Stimulated activated CD4-positive, alpha-beta T cell treated with anti-CD3 and anti-CD28 coated beads, Interleukin-2, amount 100 ng/mL, for 48 hours (primary cell): Measurements from ENCODE around the gene THSD7A.

ENCODE experiments used
- DNase-seq, 2 donors: peaks; one replicate each; pipeline ENCODE4 v3.0.0-alpha.2; 2020

Gene THSD7A, protein sequence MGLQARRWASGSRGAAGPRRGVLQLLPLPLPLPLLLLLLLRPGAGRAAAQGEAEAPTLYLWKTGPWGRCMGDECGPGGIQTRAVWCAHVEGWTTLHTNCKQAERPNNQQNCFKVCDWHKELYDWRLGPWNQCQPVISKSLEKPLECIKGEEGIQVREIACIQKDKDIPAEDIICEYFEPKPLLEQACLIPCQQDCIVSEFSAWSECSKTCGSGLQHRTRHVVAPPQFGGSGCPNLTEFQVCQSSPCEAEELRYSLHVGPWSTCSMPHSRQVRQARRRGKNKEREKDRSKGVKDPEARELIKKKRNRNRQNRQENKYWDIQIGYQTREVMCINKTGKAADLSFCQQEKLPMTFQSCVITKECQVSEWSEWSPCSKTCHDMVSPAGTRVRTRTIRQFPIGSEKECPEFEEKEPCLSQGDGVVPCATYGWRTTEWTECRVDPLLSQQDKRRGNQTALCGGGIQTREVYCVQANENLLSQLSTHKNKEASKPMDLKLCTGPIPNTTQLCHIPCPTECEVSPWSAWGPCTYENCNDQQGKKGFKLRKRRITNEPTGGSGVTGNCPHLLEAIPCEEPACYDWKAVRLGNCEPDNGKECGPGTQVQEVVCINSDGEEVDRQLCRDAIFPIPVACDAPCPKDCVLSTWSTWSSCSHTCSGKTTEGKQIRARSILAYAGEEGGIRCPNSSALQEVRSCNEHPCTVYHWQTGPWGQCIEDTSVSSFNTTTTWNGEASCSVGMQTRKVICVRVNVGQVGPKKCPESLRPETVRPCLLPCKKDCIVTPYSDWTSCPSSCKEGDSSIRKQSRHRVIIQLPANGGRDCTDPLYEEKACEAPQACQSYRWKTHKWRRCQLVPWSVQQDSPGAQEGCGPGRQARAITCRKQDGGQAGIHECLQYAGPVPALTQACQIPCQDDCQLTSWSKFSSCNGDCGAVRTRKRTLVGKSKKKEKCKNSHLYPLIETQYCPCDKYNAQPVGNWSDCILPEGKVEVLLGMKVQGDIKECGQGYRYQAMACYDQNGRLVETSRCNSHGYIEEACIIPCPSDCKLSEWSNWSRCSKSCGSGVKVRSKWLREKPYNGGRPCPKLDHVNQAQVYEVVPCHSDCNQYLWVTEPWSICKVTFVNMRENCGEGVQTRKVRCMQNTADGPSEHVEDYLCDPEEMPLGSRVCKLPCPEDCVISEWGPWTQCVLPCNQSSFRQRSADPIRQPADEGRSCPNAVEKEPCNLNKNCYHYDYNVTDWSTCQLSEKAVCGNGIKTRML (N-terminal part only)

DNA sequence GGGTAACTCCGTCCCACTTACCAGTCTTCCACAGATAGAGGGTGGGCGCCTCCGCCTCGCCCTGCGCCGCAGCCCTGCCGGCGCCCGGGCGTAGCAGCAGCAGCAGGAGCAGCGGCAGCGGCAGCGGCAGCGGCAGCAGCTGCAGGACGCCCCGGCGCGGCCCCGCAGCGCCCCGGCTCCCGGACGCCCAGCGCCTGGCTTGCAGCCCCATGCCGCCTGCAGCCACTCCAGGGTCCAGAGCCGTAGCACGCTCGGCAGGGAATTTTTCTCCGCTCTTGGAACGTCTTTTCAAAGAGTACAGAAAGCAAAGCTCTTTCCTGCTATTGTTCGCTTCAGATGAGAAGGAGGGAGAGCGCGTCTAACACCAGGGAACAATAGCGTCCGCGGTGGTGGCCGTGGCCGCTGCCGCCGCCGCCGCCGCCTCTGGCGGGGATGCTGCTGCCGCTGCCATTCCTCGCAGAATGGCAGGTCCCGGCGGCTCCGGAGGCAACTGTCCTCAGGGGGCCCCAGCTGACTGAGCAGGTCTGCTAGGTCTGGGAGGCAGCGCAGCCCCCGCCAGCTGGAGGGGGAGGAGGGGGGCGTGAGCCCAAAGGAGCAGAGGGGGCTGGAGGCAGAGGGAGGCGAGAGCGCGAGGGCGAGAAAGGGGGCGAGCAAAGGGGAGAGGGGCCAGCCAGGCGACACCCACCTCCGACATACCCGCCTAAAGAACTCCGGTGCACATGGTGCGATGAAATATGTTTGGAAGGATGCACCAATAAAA, at the start of gene THSD7A:
TSS of gene THSD7A (minus strand) at position 463 of the 760 bp plus-strand sequence. CDS start at position 211, 252 bp downstream.
- peak in 1 of 2 donors; percentile 2 for DNase-seq

DNA sequence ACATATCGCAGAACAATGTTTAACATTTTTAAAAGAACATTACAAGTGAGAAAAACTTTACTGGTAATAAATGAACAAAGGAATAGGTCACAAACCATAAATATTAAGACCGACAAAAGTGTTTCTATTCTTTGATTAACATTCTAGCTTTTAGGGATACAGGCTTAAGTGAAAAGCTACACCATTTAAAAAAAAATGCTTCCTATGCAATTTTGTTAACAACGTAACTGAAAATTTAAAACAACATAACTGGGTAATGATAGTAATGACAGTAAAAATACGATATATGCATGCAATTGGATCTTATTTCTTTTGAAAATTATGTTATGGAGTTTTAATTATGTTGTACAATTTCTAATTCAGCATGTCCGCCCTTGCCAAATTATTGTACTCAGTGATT, 49.7 kb upstream of the THSD7A start:
- DNase-seq = no peak

DNA sequence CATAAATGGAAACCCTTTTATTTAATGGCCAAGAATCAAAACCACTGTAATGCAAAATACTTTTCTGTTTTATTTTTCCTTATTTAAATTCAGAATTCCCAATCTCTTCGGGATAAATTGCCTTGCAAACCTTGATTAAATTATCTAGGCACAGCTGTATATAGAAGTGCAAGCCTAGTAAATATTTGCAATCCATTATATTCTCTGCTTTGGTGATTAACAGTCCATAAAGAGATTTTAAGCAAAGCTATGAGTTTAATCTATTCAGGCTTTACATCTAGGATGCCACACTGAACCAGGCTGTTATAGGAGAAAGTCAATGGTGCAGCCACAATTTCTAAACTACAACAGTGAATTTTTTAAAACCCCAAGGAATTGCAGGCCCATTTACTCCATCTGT, 43.6 kb upstream of the THSD7A start:
- DNase-seq = no peak

DNA sequence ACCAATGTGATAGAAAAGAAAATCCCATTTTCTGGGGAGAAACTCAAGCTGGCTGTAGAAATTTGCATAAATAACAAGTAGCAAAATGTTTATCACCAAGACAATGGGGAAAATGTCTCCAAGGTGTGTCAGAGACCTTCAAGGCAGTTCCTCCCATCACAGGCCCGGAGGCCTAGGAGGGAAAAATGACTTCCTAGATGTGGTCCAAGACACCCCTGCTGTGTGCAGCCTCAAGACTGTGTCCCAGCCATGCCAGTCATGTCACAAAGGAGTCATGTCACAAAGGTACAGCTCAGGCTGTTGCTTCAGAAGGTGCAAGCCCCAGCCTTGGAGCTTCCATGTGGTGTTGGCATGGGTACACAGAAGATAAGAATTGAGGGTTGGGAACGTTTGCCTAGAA, 33.7 kb upstream of the THSD7A start:
- DNase-seq = no peak

DNA sequence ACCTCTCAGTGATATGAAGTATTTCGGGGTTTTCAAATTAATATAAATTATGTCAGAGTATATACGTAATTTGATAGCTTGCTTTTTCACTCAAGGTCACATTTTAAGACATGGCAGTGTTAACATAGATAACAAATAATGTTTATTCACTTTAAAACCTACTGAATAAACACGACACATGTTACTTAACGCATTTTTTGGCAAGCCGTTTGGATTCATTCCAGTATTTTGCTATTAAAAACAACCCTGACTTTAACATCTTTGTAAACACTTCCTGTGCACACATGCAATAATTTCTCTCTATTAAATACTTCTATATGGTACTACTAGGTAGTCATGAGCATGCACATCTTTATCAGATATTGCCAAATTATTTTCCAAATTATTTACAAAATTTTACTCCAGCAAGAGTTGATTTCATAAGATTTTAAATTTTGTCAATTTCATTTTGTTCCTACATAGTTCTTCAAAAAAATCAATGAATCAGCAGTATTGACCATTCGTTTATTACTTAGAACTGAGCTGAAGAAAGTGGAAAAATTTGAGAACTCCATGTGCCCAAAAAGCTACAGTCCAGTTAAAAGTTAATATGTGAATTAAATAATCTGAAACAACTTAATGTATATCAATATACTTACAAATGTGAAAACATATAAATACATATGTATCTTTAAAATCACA, 26.8 kb upstream of the THSD7A start:
- DNase-seq = no peak

DNA sequence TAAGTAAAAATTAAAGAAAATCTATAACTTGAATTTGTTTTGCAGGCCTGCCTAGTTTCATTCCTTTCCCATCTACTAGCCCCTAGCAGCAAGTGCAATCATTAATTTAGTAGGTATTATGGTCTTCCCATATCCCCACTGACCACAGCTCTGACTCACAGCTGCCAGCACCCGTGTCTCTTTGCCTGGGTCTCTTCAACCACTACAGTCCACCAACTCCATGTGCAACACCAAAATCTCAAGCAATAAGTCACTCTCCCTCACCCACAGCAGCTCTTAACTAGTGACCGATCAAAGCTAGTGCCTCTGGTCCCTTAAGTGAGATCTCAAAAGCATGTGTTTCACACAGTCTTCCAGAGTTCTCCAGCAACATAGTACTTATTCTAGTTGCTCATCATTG, 26.0 kb upstream of the THSD7A start:
- no peak for DNase-seq

DNA sequence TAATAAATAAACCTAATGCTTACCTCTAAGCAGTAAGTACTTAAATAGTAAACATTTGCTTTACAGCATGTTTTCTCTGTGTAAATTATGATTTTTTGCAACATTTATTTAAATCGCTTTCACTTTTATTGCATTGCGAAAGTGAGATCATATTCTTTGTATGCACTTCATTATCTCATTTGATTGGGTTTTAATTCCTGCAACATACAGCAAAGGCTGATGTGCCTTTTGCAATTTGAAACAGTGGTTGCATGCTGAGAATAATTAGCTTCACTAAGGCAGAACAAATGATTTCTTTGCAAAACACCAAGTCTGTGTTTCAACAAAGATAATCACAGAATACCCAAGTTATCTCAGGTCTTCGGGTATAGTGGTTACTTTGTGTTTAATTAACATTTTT, 16.3 kb upstream of the THSD7A start:
- DNase-seq = no peak

DNA sequence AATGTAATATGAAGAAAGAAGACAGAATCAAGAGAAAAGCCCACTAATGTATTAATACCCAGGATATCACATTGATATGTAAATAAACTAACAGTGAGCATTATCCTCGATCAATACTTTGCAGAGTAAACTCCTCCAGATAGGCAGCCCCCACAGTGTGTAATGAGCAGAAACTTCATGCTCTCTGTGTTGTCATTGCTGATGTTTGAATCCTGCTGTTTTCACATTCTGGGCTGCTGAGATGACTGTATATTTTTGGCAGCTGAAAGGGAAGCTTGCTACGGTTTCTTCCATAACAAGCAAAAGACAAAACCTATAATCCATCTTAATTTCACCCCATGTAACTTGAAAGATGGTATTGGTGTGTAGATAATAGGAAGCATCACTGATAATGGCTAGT, 15.3 kb upstream of the THSD7A start:
- no peak for DNase-seq

DNA sequence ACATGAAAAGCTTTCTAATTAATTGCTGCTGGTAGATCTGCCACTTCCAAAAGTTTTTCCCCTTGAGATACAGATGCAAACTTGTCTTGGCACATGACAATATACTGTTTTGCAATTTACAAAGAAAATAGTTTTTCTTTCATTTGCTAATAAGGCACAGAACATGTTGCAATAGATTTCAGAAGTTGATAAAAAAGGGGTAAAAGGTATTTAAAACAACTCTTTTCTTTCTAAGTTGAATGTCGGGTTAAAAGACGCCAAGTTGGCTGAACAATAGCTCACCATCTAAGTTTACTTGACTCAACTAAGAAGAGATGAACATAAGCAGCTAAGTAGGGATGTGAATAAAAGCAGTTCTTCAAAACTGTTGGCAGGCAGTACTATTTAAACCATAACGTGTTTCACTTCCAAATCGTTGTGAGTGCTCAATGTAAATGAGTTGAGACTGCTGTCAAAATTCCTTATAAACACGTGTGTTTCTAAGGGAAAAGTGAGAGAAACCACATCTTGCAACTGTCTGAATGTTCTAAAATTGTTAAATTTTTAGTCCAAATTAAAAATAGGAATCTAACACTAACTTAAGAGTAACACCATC, 14.5 kb upstream of the THSD7A start:
- DNase-seq = no peak

DNA sequence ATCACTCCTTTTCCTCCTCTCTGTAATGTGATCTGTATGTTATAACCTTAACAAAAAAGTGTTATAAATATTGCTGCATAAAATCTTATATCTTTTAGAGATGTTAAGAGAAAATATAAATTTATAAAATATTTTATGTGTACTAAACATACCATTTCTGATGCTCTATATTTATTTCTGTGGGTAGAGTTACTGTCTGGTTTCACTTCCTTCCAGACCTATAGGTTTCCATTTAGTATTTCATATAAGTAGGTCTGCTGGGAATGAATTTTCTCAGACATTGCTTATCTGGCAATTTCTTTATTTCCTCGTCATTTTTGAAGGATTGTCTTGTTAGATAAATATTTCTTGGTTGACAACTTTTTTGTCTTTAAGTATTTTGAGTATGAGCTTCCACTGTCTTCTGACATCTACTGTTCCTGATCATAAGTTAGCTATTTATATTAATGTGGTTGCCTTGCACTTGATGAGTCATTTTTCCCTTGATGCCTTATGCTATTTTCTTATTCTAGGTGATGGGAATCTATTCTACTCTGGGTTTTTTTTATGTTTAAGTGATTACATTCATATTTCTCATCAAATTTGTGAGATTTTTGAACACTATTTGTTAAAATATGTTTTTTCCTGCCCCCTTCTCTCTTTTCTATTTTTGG, 11.2 kb upstream of the THSD7A start:
- DNase-seq = no peak

DNA sequence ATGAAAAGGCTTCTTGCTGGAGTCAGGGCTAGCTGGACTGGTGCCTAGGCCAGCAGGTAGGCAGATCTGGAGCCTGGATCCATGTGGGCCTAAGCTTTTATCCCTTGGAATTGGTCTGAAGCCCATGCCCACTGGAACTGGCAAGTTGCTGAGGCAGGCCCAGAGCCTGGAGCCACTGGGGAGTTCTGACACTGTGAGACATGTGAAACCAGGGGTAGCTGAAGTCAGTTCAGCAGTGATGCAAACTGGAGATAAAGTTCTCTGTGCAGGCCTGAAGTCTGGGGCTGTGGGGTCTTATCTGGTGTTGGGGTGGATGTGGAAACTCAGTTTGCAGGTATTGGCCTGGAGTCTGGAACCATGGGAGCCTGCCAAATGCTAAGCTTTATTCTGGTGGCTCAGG, 9.7 kb upstream of the THSD7A start:
- DNase-seq = no peak

DNA sequence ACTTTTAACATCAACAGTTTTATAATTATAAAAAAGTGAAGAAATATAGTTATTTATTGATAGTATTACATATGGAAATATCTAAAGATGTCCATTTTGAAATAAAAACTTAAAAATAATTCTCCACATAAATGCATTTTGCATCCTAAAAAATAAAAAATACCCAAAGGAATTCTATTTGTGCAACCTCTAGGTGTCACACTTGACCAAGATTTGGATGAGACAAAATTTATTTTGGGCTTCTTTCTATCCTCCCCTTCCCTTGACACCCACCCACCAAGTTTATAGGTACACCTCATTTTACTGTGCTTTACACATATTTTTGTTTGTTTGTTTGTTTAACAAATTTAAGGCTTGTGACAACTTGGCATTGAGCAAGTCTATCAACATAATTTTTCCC, 3.3 kb upstream of the THSD7A start:
- DNase-seq = no peak

DNA sequence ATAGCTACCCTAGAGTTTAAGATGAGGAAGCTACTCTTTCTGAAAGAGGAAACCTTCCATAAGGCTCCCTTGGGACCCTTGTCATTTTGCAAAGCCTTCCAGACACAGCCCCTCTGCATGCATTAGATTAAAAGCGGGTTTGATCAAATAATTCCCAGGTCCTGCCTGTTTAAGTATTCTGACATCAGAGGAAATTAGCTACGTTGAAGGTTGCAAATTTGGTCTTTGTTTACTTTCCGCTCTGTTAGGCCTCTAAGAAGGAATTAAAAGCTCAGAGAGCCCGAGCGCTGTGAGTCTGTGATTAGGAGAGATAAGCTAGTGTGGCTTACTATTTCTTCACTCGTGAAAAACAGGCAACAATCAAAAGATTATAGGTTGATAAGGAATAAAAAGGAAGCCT, 1.4 kb upstream of the THSD7A start:
- no peak for DNase-seq

DNA sequence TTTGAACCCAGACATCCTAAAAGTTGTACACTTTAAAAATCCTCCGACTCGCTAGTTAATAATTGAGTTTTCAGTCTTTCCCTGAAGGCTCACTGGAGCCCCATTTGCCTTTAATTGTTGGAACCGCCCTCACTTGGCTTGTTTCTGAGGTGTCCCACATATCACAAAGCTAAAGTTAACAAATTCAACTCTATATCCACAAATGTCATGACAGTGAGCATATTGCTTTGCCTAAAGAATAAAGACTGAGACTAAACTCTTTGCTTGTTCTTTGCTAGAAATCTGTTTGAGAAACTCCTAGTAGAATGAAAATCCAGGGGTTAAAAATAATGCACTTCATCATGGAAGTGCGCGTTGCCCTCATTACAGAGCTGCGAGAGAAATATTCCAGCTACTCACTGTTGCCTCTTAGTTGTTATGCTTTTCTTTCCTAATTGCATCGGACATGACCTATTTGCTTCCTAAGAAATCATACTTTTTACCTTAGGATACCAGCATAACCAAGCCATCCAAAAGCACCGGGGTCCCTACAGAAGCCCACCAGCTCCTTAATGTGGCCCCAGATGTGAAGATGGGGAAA, 752 bp downstream of the THSD7A start:
- DNase-seq = no peak

DNA sequence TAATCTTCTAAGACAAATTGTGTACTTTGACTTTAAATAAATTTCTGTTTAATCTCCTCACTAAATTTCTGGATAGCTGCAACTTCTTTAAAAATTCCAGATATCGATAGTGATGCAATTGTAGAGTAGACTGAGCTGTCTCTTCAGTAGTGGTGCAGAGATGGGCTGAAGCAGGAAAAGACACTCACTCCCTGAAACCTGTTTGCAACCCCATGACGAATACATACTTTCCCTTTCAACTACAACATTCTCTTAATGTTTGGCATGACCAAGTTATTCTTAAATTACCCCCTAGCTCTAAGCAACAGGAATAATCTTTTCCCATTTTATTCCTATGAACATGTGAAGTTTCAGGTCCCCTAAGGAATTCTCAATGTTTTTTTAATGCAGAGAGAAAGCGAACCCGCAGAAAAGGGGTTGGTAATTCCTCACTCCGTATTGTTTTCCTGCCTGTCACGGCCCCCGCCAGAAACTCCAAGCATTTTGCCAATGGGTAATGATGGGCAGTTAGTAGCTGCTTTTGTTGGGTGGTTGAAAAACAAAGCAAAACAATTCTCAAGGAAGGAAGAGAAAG, 1.3 kb downstream of the THSD7A start:
- no peak for DNase-seq

DNA sequence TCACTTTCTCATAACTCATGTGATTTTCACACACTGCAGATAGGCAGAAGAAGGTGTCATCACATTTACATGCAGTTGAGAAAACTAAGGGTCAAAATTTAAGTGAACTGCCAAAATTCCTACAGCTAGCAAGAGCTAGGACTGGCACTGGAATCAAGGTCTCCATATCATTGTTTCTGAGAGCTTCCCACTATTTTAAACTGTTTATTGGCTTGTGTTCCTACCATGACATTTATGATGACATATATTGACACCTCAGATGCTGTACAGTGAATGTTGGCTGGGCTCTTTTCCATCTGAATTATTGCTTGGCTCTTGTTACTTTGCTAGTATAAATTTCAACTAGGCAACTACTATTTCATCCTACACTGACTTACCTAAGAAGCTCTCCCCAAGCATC, 2.0 kb downstream of the THSD7A start:
- DNase-seq = no peak

DNA sequence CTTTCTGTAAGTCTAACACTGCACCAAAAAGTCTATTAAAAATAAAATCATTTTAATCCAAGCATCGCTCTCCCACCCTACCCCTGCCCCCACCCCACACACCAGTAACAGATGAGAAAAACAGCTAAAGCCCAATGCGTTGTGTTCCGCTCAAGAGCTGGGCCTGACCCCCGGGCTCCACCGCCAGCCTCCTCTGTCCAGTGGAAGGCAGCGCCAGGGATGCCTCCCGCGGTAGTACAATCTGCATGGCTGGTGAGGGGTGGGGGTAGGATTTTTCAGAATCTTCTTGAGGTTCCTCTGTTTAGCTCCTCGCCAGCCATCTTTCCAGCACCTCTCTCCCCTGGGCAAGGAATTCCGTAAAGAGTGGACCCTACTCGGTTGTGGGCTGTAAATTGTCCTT, 12.1 kb downstream of the THSD7A start:
- no peak for DNase-seq

DNA sequence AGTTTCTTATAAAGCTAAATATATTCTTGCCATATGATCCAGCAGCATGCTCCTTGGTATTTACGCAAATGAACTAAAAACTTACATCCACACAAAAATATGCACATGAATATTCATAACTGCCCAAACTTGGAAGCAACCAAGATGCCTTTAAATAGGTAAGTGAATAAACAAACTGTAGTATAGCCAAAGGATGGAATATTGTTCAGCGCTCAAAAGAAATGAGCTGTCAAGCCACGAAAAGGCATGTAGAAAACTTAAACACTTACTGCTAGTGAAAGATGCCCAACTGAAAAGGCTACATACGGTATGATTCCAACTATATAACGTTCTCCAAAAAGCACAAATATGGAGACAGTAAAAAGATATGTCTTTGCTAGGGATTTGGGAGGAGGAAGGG, 12.7 kb downstream of the THSD7A start:
- no peak for DNase-seq

DNA sequence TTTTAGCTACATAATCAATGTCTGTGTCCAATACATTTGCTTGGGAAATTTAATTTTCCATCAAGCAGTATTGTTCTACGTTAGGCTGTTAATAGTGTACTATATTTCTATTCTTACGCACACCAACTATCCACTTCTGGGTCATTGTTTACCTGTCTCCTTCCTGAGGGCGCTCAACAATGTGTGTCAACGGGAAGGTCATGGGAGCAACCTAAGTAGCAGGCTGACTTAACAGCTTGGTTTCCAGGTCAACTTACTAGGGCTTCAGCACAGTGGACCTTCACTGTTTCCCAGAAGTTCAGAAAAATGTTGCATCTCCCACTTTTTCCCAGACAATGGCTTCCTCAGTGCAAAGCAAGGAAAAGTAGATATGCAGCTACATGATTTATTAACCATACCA, 13.7 kb downstream of the THSD7A start:
- DNase-seq = no peak

DNA sequence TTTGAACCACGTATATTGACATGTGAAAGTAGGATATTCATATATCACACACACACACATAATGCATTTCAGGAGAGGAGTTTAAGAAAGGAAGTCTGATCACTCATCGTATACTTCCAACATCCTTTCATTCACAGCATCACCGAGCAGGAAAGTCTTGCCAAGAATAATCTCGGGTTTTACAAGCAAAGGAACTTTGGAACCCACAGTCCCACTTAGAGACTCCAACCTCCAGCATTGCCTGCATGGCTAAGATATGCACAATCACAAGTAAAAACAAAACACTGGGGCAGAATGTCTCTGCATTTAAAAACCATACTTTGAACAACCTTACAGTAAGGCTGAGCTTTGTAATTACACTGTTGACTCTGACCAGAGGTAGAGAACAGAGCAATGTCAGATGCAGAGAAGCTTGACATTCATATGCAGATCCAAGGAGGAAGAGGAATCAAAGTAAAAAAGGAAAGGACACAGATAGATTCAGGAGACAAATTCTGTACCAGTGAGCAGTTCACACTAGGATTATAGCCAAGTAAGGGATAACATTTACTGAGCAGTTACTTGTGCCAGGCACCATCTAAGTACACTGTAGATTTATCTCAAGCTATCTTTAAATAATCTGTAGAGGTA, 14.8 kb downstream of the THSD7A start:
- DNase-seq = no peak
